T-helper 17 cell (primary cell): ENCODE data around the gene PTPRT. TPM values are rescaled to one million over a fixed set of nuclear protein-coding genes. Genes with fewer than 3 reads are reported as not detected.

Experiments
- ATAC-seq: fragments of 150-1000 bp; cut with Tn5 transposase; 2 replicates; pipeline ENCODE4 v1.10.0; 2021; ENCODE audit warnings: mild to moderate bottlenecking, moderate library complexity
- DNase-seq, 3 donors: peaks; one replicate each; pipeline versions ENCODE4 v3.0.0 to v3.0.0-alpha.2; 2020 to 2021
- H3K9me3 ChIP-seq: one replicate; pipeline ENCODE4 v1.7.0; 2013; ENCODE audit warnings: low read length, mild to moderate bottlenecking; ENCODE audit not compliant: control insufficient read depth, poor library complexity, severe bottlenecking
- H3K27ac Mint-ChIP-seq: one replicate; pipeline ENCODE4 v1.8.0; 2022; ENCODE audit warnings: mild to moderate bottlenecking, moderate library complexity, mixed read lengths
- H3K27me3 Mint-ChIP-seq: one replicate; pipeline ENCODE4 v1.8.0; 2022; ENCODE audit warnings: mixed read lengths
- H3K36me3 Mint-ChIP-seq: one replicate; pipeline ENCODE4 v1.8.0; 2022; ENCODE audit warnings: low read depth, mixed read lengths
- H3K4me1 Mint-ChIP-seq: one replicate; pipeline ENCODE4 v1.8.0; 2022; ENCODE audit warnings: mild to moderate bottlenecking, mixed read lengths
- H3K4me3 Mint-ChIP-seq: one replicate; pipeline ENCODE4 v1.8.0; 2022; ENCODE audit warnings: mild to moderate bottlenecking, moderate library complexity, mixed read lengths
- total RNA-seq, 4 donors: library from RNA in 2 of 4; stranded (reverse) in 2 of 4; gene quantifications; one replicate each; pipeline ENCODE4 v1.2.3 and lab custom pipeline; 2022 to 2026

The PTPRT gene
- total RNA-seq, 2 donors from 2014 or later, result not detected

GRCh38 chr20:43194137-43194536, 4.4 kb upstream of the PTPRT start:
- Mint-ChIP-seq H3K27ac (no peak overlapping the region), H3K36me3 (peaks cover 3% of the 10 kb centered on the region), H3K27me3 (peaks cover 57% of the 10 kb centered on the region), H3K4me3 (no peak overlapping the region), H3K4me1 (peaks cover 3% of the 10 kb centered on the region)
- no peaks in the 10 kb centered on the region for H3K9me3 ChIP-seq
- ATAC-seq (no peak), DNase-seq (no peak)

DNA sequence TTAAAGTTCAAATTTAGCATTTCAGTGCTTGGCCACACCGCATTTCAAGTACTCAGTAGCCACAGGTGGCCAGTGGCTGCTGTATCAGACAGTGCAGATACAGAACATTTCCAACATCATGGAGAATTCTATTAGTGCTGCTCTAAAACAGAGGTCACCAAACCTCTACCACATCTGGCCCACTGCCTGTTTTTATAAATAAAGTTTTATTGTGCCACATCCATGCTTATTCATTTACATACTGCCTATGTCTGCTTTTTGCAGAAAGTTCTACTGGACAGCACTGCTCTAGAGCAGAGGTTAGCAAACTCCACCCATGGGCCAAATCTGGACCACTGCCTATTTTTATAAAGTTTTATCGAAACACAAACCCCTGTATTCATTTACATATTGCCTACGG, 3.7 kb upstream of the PTPRT start:
- no peak overlapping the region for H3K4me3 Mint-ChIP-seq
- DNase-seq (no peak), ATAC-seq (no peak)
- H3K4me1 Mint-ChIP-seq, result peaks cover 4% of the 10 kb centered on the region
- H3K9me3 ChIP-seq, result no peaks in the 10 kb centered on the region
- peaks cover 63% of the 10 kb centered on the region for H3K27me3 Mint-ChIP-seq
- H3K36me3 Mint-ChIP-seq, result peaks cover 3% of the 10 kb centered on the region
- H3K27ac Mint-ChIP-seq, result no peak overlapping the region

DNA sequence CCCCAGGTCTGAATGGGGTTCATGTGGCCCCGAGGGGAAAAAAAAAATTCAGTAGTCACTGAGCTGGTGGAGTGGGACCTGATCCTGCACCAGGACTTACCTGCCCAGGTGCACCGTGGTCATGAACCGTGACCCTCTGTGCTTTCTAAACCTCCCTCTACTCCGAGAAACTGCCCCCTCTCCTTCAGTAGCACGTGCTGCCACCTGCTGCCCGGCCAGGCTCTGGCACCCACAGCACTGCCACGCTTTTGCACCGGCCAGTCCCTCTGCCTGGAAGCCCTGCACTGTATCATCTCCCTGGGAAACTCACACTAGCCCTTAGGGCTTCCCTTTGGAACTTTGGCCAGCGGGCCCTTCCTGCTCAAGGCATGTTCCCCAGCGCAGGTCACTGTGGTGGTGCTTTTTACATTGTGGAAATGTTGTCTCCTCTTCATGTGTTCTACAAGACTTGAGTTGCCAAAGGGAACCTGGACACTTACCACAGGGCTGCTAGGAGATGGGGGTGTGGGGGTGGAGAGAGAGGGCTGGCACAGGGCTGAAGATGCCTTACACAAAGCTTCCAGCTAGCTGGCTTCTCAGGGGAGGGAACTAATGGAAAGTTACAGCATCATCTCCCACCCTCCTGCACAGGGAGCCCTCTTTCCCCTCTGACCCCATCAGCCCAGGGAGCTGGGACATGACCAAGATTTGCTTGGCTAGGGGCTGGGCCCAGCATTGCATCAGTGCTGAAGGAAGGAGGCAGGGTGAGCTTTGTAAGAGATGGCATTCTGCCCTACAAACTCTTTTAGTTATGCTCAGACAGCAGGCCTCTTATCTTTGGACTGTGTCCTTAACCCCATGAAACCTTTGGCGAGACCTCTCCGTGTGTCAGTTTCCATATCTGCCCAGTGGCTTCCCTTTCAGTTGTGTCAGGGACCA, 2.5 kb upstream of the PTPRT start:
- peaks cover 3% of the 10 kb centered on the region for H3K36me3 Mint-ChIP-seq
- peaks cover 7% of the 10 kb centered on the region for H3K4me1 Mint-ChIP-seq
- no peak overlapping the region for H3K27ac Mint-ChIP-seq
- H3K27me3 Mint-ChIP-seq, result peaks cover 71% of the 10 kb centered on the region
- no peaks in the 10 kb centered on the region for H3K9me3 ChIP-seq
- no peak overlapping the region for H3K4me3 Mint-ChIP-seq
- no peak for DNase-seq
- no peak for ATAC-seq

- no peak for ATAC-seq
- H3K36me3 Mint-ChIP-seq, result peaks cover 3% of the 10 kb centered on the region
- H3K27me3 Mint-ChIP-seq, result peaks cover 73% of the 10 kb centered on the region
These were observed 1.4 kb upstream of the PTPRT start for GRCh38 chr20:43191143-43191542.

GRCh38 chr20:43190332-43190953, 737 bp upstream of the PTPRT start:
- no peaks in the 10 kb centered on the region for H3K9me3 ChIP-seq
- H3K27me3 Mint-ChIP-seq, result peaks cover 74% of the 10 kb centered on the region
- peaks cover 3% of the 10 kb centered on the region for H3K36me3 Mint-ChIP-seq
- no peak overlapping the region for H3K4me3 Mint-ChIP-seq
- no peak for ATAC-seq
- H3K27ac Mint-ChIP-seq, result no peak overlapping the region
- no peak for DNase-seq
- H3K4me1 Mint-ChIP-seq, result peaks cover 7% of the 10 kb centered on the region

More at GRCh38 chr20:43191143-43191542, 1.4 kb upstream of the PTPRT start:
- Mint-ChIP-seq H3K4me3 (no peak overlapping the region), H3K27ac (no peak overlapping the region), H3K4me1 (peaks cover 7% of the 10 kb centered on the region)
- H3K9me3 ChIP-seq, result no peaks in the 10 kb centered on the region
- no peak for DNase-seq

DNA sequence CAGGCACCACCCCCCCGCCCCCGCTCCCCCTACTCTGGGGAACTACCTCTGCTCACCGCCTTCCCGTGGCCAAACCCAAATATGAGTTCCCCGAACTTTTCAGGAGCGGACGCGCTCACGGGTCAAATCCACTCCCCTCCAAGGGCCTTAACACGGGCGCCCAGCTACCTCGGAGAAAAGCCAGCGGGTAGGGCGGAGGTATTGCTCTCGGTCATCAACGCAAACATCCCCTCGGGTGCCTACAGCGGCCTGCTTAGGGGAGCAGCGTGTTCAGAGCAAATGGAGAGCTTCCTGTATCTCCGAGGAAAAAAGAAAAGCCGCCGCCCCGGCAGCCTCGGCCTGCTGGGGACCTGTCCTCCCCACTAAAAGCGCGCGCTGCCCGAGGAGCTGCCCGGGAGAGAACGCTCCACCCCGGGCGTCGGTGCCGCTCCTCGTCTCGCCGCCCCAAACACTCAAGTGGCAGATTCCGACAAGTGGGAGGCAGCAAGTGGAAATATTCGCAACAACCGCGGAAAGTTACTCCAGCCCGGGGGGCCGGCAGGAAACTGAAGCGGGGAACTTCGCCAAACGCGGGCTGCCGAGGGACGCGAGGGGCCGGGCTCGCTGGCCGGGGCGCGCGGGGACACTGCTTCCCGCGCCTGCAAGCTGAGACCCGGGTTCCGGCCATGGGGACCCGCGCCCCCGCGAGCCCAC, 699 bp downstream of the PTPRT start:
- Mint-ChIP-seq H3K27me3 (peaks cover 79% of the 10 kb centered on the region), H3K4me1 (peaks cover 7% of the 10 kb centered on the region), H3K4me3 (no peak overlapping the region), H3K36me3 (peaks cover 3% of the 10 kb centered on the region), H3K27ac (no peak overlapping the region)
- no peak for ATAC-seq
- DNase-seq, result no peak
- no peaks in the 10 kb centered on the region for H3K9me3 ChIP-seq

- Mint-ChIP-seq H3K27me3 (peaks cover 71% of the 10 kb centered on the region), H3K4me1 (peaks cover 7% of the 10 kb centered on the region)
- DNase-seq, result no peak
These were observed 1.5 kb downstream of the PTPRT start for GRCh38 chr20:43188234-43188653.

GRCh38 chr20:43187476-43188233, 2.1 kb downstream of the PTPRT start:
- peak; percentile 27 to 33 (median 32) for DNase-seq
- H3K9me3 ChIP-seq, result no peaks in the 10 kb centered on the region
- H3K27me3 Mint-ChIP-seq, result peaks cover 67% of the 10 kb centered on the region
- peak; percentile 37 for ATAC-seq
- H3K36me3 Mint-ChIP-seq, result peaks cover 3% of the 10 kb centered on the region
- no peak overlapping the region for H3K4me3 Mint-ChIP-seq
- H3K4me1 Mint-ChIP-seq, result peaks cover 7% of the 10 kb centered on the region
- no peak overlapping the region for H3K27ac Mint-ChIP-seq

More at GRCh38 chr20:43188234-43188653, 1.5 kb downstream of the PTPRT start:
- no peak for ATAC-seq
- peaks cover 3% of the 10 kb centered on the region for H3K36me3 Mint-ChIP-seq
- H3K9me3 ChIP-seq, result no peaks in the 10 kb centered on the region
- no peak overlapping the region for H3K27ac Mint-ChIP-seq
- H3K4me3 Mint-ChIP-seq, result no peak overlapping the region

DNA sequence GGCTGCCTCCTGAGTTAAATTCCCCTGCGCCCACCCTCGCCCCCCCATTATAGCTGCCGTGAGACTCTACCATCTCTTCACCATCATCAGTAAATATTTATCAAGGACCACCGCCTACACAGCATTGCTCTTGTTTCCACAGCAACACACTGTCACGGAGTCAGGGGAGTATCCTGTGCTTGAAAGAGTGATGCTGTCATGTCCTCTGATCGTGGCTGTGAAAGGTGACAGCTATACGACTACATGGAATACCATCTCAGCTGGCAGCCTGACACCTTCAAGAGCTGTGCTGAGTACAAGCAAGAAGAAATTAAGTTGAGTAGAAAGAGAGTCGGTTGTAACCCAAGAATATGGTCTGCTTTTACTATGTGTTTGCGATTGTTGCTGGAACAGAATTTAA, 3.4 kb downstream of the PTPRT start:
- no peak for ATAC-seq
- Mint-ChIP-seq H3K27ac (no peak overlapping the region), H3K4me1 (peaks cover 7% of the 10 kb centered on the region), H3K27me3 (peaks cover 58% of the 10 kb centered on the region), H3K36me3 (peaks cover 3% of the 10 kb centered on the region), H3K4me3 (no peak overlapping the region)
- H3K9me3 ChIP-seq, result no peaks in the 10 kb centered on the region
- DNase-seq, result no peak

- H3K27me3 Mint-ChIP-seq, result peaks cover 54% of the 10 kb centered on the region
- H3K9me3 ChIP-seq, result no peaks in the 10 kb centered on the region
- H3K4me1 Mint-ChIP-seq, result peaks cover 7% of the 10 kb centered on the region
- ATAC-seq (no peak), DNase-seq (no peak)
- H3K36me3 Mint-ChIP-seq, result peaks cover 3% of the 10 kb centered on the region
- H3K27ac Mint-ChIP-seq, result no peak overlapping the region
- no peak overlapping the region for H3K4me3 Mint-ChIP-seq
These were observed 3.8 kb downstream of the PTPRT start for GRCh38 chr20:43185901-43186300.

GRCh38 chr20:43183536-43184070, 6.1 kb downstream of the PTPRT start:
- Mint-ChIP-seq H3K27ac (no peak overlapping the region), H3K36me3 (no peaks in the 10 kb centered on the region)

GRCh38 chr20:43178080-43178479, 11.6 kb downstream of the PTPRT start:
- no peak for ATAC-seq

More at GRCh38 chr20:43183536-43184070, 6.1 kb downstream of the PTPRT start:
- ATAC-seq (no peak), DNase-seq (no peak)
- H3K27me3 Mint-ChIP-seq, result peaks cover 50% of the 10 kb centered on the region
- H3K4me3 Mint-ChIP-seq, result no peak overlapping the region
- no peaks in the 10 kb centered on the region for H3K9me3 ChIP-seq
- peaks cover 4% of the 10 kb centered on the region for H3K4me1 Mint-ChIP-seq

More at GRCh38 chr20:43178080-43178479, 11.6 kb downstream of the PTPRT start:
- H3K4me1 Mint-ChIP-seq, result no peaks in the 10 kb centered on the region
- H3K27ac Mint-ChIP-seq, result no peak overlapping the region
- no peaks in the 10 kb centered on the region for H3K9me3 ChIP-seq
- H3K36me3 Mint-ChIP-seq, result no peaks in the 10 kb centered on the region
- no peak overlapping the region for H3K4me3 Mint-ChIP-seq
- peaks cover 14% of the 10 kb centered on the region for H3K27me3 Mint-ChIP-seq
- DNase-seq, result no peak
